ENCODE data around the gene MMP15. TPM values are rescaled to one million over a fixed set of nuclear protein-coding genes. Genes with fewer than 3 reads are reported as not detected.

Gene MMP15
- total and polyA plus RNA-seq, 2 of the 4 experiments (the other 2 are of a cell fraction), result 0.18 to 0.56 TPM

DNA sequence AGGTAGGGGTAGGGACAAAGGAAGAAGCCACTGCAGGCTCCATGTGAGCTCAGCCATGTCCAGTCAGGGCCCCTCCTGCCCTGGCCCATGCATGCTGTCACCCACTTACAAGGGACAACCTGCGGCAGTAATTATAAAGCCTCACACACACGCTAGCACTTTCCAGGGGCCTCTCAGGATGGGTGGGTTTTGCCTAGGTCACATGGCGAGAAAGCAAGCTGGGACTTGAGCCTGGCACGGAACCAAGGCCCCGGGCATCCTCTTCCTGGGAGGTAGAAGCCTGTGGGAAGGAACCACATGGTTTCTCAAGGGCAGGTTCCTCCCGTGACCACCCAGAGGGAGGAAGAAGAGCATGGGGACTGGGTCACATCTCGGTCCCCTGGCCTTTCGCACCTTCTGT is 32.1 kb upstream of the MMP15 start:
- peaks cover 34% of the 10 kb centered on the region; the same call in 1 of the 2 replicates for H3K36me3 ChIP-seq (ENCODE audit: control insufficient read depth, insufficient read depth, low read length)
- peaks cover 3 to 25% of the 10 kb centered on the region in 2 experiments; a peak in 3 of 4 replicates for H3K79me1 ChIP-seq (ENCODE audit: low read depth in 1 of 2, low read length in 2 of 2)
- no peak overlapping the region for H2AK5ac ChIP-seq (ENCODE audit: low read depth, low read length)
- H4K8ac ChIP-seq (ENCODE audit: low read depth in 2 of 2, low read length in 2 of 2), result no peak overlapping the region
- no peak overlapping the region for H2BK15ac ChIP-seq (ENCODE audit: low read depth, low read length)
- H3K56ac ChIP-seq (ENCODE audit: extremely low read depth, insufficient read depth, low read length), result no peak overlapping the region
- H2AFZ ChIP-seq (replicated peaks; ENCODE audit: low read length, poor library complexity), result no peak overlapping the region
- no peaks in the 10 kb centered on the region for H3K4me1 ChIP-seq (ENCODE audit: control insufficient read depth, insufficient read depth, low read length)
- TF ChIP-seq POLR2A (IDR thresholded peaks at IDR 0.05; ENCODE audit: low read depth, low read length) (no peak), CEBPB (IDR thresholded peaks at IDR 0.05; ENCODE audit: low read depth, low read length) (no peak), CHD1 (IDR thresholded peaks at IDR 0.05; ENCODE audit: low read depth, low read length) (no peak), MXI1 (IDR thresholded peaks at IDR 0.05; ENCODE audit: borderline replicate concordance, low read depth, low read length) (no peak), RAD21 (IDR thresholded peaks at IDR 0.05; ENCODE audit: low read length) (no peak), FOS (IDR thresholded peaks at IDR 0.05; ENCODE audit: low read depth, low read length) (no peak), SMC3 (IDR thresholded peaks at IDR 0.05; ENCODE audit: low read depth, low read length) (no peak)
- TF ChIP-seq, protein P1, sequence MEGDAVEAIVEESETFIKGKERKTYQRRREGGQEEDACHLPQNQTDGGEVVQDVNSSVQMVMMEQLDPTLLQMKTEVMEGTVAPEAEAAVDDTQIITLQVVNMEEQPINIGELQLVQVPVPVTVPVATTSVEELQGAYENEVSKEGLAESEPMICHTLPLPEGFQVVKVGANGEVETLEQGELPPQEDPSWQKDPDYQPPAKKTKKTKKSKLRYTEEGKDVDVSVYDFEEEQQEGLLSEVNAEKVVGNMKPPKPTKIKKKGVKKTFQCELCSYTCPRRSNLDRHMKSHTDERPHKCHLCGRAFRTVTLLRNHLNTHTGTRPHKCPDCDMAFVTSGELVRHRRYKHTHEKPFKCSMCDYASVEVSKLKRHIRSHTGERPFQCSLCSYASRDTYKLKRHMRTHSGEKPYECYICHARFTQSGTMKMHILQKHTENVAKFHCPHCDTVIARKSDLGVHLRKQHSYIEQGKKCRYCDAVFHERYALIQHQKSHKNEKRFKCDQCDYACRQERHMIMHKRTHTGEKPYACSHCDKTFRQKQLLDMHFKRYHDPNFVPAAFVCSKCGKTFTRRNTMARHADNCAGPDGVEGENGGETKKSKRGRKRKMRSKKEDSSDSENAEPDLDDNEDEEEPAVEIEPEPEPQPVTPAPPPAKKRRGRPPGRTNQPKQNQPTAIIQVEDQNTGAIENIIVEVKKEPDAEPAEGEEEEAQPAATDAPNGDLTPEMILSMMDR (conservative IDR thresholded peaks at IDR 0.05; ENCODE audit: low read depth, low read length), result no peak
- no peak overlapping the region for H2AK9ac ChIP-seq (replicated peaks; ENCODE audit: low read depth, low read length, poor library complexity)
- no peak overlapping the region for H2BK120ac ChIP-seq (ENCODE audit: low read depth, low read length)
- ChIA-PET CTCF (no interaction called here), POLR2A (ENCODE audit: unreplicated experiment) (no interaction called here)
- H3K27ac ChIP-seq (ENCODE audit: insufficient read depth, low read length), result no peak overlapping the region
- H3K9me3 ChIP-seq (ENCODE audit: control insufficient read depth, insufficient read depth, low read length), result no peaks in the 10 kb centered on the region
- no peak overlapping the region for H3K18ac ChIP-seq (ENCODE audit: low read depth, low read length)
- no peaks in the 10 kb centered on the region; the same call in 1 of the 2 replicates for H3K27me3 ChIP-seq (ENCODE audit: control insufficient read depth, insufficient read depth, low read length)
- in situ Hi-C loops (cut with MboI; ENCODE audit: low sequenced_read_pairs), result no loop called here
- intact Hi-C loops (cut with micrococcal nuclease), result no loop called here
- no peak overlapping the region for H3K14ac ChIP-seq (replicated peaks; ENCODE audit: low read depth, low read length)
- no peak overlapping the region for H3K4me2 ChIP-seq (ENCODE audit: low read depth, low read length)
- 90% methylated on average over 2 of the region's 8 CpGs; no CpG with 5 or more reads in 1 of the 2 experiments for WGBS, 2 experiments (ENCODE audit: extremely low coverage in 2 of 2, insufficient read length in 1 of 2)
- DNase-seq (no peak), ATAC-seq (ENCODE audit: low read depth) (no peak)
- H4K91ac ChIP-seq (ENCODE audit: insufficient read depth, low read depth, low read length), result no peak overlapping the region
- no peak overlapping the region for H3K9ac ChIP-seq (ENCODE audit: low read depth, low read length)
- H3K23ac ChIP-seq (ENCODE audit: low read depth, low read length), result no peak overlapping the region
- BruUV-seq (replicated peaks), result no TSS peak
- no peak overlapping the region for H2BK20ac ChIP-seq (ENCODE audit: low read depth, low read length)
- H3K9me1 ChIP-seq (ENCODE audit: insufficient read depth, low read length), result no peaks in the 10 kb centered on the region
- H4K20me1 ChIP-seq (ENCODE audit: insufficient read depth, low read length), result peaks cover 13% of the 10 kb centered on the region
- dilution Hi-C loops (cut with HindIII; ENCODE audit: low sequenced_read_pairs, unreplicated experiment), result no loop called here
- no peak overlapping the region for H4K5ac ChIP-seq (ENCODE audit: low read depth, low read length)
- H3K4me3 ChIP-seq (ENCODE audit: insufficient read depth, low read depth, low read length), result no peak overlapping the region
- no peak overlapping the region for H3K4ac ChIP-seq (ENCODE audit: low read depth, low read length)
- no peak overlapping the region for H2BK5ac ChIP-seq (ENCODE audit: low read depth, low read length, poor library complexity, severe bottlenecking)

Measured in IMR-90 (cell line).